ENCODE results near the gene CDH15.

The CDH15 gene

GRCh38 chr16:89189358-89190025, 17.9 kb downstream of the CDH15 start:
- no peak for DNase-seq

DNA sequence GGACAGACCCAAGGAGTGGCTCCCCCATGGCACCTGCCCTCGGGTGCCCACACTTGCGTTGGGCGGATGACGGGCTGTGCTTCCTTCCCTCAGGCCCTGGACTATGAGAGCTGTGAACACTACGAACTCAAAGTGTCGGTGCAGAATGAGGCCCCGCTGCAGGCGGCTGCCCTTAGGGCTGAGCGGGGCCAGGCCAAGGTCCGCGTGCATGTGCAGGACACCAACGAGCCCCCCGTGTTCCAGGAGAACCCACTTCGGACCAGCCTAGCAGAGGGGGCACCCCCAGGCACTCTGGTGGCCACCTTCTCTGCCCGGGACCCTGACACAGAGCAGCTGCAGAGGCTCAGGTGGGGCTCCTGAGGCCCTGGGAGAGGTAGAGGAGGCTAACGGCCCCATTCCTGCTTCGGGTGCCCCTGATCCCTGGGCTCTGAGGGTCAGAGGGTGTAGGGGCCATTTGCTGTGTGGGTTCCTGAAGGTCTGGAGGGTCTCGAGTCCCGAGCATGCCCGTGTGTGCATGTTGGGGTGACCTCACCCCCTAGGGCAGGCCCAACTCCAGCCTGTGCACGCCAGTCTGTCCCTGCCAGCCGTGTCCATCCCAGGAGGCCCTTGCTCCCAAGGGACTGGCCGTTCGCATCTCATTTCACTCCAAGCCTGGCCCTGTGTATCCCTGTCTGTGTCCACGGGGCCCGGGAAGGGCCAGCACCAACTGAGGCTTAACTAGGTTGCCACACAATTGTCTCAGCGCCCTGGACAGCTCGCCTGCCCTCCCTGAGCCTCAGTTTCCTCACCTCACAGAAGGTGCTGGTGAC, 18.8 kb downstream of the CDH15 start:
- DNase-seq, result no peak

DNA sequence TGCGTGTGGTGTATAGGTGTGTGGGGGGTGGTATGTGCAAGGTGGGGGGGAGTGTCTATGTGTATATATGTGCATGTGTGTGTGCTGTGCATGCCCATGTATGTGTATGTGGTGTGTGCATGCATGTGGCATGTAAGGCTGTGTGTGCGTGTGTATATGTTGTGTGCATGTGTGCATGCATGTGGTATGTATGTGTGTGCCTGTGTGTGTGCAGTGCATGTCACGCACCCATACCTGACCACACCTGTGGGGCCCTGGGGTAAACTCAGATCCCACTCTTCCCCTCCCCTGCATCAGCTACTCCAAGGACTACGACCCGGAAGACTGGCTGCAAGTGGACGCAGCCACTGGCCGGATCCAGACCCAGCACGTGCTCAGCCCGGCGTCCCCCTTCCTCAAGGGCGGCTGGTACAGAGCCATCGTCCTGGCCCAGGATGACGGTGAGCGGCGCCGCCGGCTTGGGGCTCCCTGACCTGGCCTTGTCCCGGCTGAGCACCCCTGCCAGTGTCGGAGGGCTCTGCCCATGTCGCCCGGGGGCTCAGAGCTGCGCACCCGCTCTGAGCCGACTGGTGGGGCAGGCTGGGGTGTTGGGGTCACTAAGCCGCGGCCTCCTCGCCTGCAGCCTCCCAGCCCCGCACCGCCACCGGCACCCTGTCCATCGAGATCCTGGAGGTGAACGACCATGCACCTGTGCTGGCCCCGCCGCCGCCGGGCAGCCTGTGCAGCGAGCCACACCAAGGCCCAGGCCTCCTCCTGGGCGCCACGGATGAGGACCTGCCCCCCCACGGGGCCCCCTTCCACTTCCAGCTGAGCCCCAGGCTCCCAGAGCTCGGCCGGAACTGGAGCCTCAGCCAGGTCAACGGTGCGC, 19.7 kb downstream of the CDH15 start:
- DNase-seq, result no peak

DNA sequence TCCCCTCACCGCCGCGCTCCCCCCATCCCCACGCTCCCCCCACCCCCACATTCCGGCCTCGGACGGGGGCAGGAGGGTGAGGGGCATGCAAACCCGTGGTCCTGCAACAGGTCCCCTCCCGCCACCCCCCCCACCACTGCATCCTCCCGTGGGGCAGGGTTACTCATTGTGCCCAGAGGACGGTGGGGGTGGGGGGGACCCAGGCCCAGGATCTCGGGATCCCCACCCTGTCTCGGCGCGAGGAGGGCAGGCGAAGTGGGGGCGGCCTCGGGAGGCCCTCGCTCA, 20.3 kb downstream of the CDH15 start:
- no peak for DNase-seq

GRCh38 chr16:89192186-89192955, 20.8 kb downstream of the CDH15 start:
- peak; percentile 46 for DNase-seq

- no peak for DNase-seq
Measured at GRCh38 chr16:89192956-89193575, 21.5 kb downstream of the CDH15 start.

DNA sequence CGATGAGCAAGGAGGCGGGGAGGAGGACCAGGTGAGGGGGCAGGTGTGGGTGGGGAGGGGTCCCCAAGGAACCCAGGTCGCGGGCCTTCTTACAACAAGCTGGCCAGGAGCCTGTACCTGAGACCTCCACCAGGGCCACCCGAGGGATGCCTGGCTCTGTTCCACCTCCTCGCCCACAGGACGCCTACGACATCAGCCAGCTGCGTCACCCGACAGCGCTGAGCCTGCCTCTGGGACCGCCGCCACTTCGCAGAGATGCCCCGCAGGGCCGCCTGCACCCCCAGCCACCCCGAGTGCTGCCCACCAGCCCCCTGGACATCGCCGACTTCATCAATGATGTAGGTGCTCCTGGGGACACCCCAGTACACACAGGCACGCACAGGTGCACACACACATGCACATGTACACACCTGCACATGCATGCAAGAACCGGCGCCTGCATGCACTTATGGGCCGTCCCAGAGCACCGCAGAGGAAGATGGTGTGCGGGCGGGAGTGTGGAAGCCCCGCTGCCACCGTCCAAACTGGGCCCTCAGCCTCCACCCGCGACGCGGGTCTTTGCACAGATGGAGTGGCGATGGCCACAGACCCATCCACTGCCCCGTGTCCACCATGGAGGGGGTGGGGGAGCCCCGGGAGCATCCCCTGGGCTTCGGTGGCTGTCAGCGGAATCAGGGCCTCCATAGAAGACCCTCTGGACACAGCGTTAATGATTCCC, 22.2 kb downstream of the CDH15 start:
- no peak for DNase-seq

DNA sequence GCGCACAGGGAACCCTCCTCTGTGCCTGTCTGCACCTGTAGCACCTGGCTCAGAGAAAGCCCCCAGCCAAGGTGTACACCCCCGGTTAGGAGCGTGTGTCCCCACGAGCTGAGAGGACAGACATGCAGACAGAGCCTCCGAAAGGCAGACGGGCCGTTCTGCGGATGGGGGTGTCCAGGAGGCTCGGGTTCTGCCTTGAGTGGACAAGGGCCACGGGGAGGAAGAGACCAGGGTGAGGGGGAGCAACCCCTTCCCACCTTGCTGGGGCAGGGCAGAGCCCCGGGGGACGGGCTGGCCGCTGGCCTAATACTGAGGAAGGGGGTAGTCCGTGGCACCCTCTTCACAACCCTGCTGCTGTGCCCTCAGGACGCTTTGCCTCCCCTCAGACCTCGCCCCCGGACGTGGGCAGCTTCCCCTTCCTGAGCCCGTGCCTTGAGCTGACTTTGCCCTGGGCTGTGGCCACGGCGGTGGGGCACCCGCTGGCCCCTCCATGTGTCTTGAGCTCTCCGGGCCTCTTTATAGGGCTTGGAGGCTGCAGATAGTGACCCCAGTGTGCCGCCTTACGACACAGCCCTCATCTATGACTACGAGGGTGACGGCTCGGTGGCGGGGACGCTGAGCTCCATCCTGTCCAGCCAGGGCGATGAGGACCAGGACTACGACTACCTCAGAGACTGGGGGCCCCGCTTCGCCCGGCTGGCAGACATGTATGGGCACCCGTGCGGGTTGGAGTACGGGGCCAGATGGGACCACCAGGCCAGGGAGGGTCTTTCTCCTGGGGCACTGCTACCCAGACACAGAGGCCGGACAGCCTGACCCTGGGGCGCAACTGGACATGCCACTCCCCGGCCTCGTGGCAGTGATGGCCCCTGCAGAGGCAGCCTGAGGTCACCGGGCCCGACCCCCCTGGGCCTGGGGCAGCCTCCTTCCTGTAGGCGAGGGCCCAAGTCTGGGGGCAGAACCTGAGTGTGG, 23.1 kb downstream of the CDH15 start:
- DNase-seq, result no peak

- DNase-seq, result no peak
Measured at GRCh38 chr16:89195521-89196171, 24.1 kb downstream of the CDH15 start.

DNA sequence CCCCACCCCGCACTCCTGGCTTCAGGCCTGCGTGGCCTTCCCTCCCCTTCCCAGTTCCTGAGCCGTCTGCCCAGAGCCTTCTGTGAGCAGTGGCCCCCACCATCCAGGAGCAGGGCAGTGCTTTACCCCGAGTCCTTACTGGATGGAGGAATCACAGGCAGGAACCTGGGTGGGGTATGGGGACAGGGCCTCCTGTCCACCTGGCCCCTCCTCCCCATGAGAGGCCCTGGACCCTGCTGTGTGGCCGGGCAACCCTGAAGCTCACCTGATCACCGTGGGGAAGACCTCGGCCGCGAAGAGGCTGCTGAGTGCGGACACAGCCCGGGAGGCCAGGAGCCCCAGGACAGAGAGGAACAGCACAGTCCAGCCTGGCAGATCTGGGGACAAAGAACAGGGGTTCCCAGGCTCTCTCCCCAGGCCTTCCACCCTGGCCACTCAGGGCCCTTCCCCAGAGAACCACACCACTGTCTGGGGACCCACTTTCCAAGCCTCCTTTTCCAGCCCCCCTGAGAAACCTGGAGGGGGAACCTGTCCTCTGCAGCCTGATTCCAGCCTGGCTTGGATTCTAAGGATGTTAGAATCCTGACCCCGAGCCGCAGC, 25.6 kb downstream of the CDH15 start:
- DNase-seq, result no peak

GRCh38 chr16:89197633-89198416, 26.3 kb downstream of the CDH15 start:
- no peak for DNase-seq

GRCh38 chr16:89198417-89199240, 27.1 kb downstream of the CDH15 start:
- DNase-seq, result no peak

GRCh38 chr16:89199241-89200123, 27.9 kb downstream of the CDH15 start:
- no peak for DNase-seq

DNA sequence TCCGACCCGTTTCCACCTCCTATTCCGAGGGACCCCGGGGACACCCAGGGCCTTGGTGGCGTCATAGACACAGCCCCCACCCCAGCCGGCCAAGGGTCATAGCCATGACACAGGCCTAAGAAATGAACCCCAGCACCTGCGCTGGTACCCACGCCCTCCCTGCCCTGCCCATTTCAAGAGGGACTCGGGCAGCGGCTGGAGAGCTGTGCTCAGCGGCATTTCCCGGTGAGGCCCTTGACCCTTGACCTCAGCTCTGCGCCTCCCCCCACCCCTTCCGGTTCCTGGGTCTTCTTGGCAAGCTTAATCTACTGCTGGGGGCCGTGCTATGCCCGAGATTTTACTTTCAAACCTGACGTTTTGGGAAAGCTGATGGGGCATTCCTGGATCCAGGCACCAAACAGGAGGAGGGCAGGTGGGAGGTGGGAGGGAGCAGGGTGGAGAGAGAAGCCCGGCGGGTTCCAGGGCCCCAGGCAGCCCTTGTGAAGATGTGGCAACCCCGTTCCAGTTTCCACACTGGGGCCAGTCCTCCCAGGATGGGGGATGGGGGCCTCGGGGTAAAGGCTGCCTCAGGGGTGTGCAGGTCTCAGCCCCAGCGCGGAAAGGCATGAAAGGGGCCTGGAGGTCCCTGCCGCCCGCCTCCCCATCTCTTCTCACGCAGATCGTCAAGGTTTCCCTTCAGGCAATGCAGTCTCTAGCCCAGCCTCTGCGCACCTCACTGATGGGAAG, 28.7 kb downstream of the CDH15 start, which contains the start of gene SLC22A31:
TSS of gene SLC22A31 (minus strand) at position 414 of the 726 bp plus-strand sequence. CDS start at position 378, 36 bp downstream.
- no peak for DNase-seq

- DNase-seq, result no peak
Measured at GRCh38 chr16:89200850-89201411, 29.4 kb downstream of the CDH15 start.
